MV-4-11 (cell line): Measurements from ENCODE around the gene MRPL4.

Source experiments
- DNase-seq: peaks from one replicate; lab custom pipeline; 2025; lab: John Stamatoyannopoulos, UW

Gene MRPL4

DNA sequence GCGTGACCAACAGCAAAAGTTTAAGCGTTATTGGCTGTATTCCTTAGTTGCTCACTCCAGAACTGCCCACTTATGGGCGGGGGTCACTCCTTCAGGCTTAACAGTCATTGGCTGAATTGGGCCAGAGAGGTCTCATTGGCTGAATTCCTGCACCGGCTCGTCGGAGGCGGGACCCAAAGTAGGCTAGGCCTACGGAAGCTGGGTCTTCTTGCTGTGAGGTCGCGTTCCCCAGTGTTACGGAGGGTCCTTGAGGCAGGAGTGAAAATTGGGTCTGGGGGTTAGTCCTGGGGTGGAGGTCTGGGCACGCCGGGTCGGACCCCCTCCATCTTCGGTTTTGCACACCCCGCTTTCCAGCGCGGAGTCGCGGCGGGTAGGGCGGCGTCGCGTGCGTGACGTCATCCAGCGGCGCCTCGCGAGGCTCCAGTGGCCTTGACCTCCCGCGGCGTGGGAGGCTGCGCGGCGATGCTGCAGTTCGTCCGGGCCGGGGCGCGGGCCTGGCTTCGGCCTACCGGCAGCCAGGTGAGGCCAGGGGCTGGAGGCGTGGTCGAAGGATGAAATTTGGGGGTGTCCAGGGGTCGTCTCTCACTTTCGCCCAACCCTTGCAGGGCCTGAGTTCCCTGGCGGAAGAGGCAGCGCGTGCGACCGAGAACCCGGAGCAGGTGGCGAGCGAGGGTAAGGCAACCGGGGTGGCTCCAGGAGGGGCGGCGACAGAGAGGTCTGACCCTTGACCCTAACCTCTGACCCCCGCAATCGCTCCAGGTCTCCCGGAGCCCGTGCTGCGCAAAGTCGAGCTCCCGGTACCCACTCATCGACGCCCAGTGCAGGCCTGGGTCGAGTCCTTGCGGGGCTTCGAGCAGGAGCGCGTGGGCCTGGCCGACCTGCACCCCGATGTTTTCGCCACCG lies at the start of gene MRPL4:
TSS of gene MRPL4 (plus strand) at position 423 of the 903 bp plus-strand sequence. CDS start at position 463, 40 bp downstream.
- DNase-seq = peak; percentile 100

DNA sequence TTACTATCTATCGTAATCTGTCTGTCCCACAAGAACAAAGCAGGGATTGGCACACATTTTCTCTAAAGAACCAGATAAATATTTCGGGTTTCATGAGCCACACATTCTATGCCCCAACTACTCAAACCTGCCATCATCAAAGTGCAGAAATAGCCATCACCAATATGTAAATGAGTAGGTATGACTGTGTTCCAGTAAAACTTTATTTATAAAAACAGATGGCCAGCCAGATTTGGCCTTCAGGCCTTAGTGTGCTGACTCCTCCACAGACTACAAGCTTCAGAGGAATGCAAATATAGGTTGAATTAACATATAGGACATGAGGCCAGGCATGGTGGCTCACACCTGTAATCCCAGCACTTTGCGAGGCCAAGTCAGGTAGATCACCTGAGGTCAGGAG lies 48.3 kb upstream of the MRPL4 start:
- DNase-seq = no peak

DNA sequence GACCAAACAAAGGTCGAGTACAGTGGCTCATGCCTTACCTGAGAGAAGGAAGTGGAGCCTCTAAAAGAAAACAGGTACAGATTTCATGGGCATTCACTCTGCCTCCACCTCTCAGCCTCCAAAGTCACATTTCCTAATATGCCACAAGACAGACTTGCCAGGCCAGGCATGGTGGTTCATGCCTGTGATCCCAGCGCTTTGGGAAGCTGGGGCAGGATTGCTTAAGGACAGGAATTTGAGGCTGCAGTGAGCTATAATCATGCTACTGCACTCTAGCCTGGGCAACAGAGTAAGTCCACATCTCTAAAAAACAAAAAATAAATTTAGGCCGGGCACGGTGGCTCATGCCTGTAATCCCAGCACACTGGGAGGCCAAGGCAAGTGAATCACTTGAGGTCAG lies 46.4 kb upstream of the MRPL4 start:
- no peak for DNase-seq

DNA sequence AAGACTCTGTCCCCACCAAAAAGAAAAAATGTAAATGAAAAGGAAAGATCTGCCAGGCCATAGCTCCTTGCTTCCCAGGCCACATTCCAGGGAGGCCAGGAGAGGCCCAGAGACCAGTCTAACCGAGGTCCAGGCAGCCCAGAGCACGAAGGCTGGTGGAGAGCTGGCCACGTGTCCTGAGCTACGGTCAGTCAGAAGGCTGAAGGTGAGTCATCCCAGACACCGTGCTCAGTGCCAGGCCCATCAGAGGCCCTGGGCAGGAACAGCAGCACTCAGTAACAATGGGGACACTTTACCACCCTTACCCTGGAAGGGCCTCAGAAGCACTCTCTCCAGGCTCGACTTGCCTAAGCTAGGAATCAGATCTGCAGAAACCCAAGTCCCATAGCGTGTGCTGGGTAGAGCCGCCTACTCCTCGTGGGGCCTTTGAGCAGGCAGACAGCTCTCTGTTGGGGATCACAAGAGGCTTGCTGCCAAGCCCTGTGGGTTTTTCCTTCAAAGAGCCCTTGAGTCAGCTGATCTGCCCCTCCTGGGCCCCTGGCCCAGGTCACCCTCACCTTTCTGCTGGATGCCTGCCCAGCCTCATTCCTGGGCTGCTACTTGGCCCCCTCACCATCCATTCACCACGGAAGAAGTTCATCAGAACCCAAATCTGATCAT lies 45.7 kb upstream of the MRPL4 start:
- no peak for DNase-seq

DNA sequence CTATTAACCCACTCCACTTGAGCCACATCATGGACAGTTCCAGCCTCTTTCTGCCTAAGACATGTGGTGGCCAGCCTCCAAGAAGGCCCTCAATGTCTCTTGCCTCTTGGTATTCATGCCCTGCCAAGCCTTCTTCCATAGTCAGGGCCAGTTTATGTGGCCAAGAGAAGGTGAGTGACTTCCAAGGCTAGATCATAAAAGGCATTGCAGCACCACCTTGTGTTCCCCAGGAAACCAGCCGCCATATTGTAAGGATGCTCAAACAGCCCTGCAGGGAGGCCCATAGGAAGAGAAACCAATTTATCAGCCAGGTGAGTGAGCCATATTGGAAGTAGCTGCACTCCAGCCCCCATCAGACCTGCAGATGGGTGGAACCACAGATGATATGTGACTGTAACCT lies 45.0 kb upstream of the MRPL4 start:
- DNase-seq = peak; percentile 34

DNA sequence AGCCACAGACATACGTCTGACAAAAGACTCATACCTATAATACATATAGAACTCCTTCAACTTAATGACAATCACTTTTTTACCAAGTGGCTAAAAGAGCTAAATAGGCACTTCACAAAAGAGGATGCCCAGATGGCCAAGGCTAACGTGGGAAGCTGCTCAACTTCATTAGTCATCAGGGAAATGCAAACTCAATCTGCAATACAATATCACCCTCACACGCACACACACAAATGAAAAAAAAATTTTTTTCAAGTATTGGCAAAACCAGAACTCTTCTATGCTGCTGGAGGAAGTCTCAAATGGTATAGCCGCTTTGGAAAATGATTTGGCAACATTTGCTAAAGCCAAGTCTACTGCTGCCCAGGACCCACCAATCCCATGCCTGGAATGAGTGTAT lies 42.7 kb upstream of the MRPL4 start:
- peak; percentile 82 for DNase-seq

DNA sequence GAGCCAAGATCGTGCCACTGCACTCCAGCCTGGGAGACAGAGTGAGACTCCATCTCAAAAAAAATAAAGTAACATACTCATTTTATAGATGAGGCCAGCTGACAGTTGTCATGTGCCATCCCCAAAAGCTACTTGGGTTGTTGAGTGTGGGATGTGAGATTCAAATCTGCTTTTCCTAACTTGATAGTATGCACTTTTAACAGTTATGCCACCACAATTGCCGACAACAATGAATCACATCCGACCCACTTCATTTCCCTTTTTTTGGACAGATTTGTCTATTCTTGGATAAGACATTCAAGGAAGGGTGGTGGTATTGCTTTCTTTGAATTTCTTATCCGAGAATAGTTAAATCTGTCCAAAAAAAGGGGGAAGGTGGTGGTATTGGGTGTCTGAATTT lies 41.0 kb upstream of the MRPL4 start:
- peak; percentile 94 for DNase-seq

DNA sequence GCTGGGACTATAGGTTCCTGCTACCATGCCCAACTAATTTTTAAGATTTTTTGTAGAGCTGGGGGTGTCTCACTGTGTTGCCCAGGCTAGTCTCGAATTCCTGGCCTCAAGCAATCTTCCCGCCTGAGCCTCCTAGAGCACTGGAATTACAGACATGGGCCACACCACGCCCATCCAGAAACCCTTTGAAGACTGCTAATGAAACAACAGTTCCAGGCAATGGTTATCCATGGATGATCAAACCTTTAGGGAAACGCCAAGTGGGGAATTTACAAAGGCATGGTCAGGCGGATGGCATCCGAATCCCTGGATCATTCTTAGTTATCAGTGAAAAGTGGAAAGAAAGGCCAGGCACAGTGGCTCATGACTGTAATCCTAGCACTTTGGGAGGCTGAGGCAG lies 40.3 kb upstream of the MRPL4 start:
- DNase-seq = no peak

DNA sequence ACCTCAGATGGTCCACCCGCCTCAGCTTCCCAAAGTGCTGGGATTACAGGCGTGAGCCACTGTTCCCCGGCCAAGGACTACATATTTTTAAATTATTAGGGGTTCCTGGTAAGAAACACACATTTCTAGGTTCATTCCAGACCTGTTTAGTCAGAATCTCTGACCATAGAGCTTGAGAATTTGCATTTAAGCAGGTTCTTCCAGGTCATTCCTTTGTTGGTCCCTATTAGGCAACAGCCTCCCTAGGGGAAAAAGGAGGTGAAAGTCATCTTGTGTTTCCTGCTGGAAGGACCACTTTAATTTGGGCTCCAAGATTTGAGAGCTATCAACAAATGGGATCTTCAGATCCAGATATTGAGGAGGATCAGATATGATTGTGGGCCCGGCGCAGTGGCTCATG lies 37.2 kb upstream of the MRPL4 start:
- DNase-seq = no peak

DNA sequence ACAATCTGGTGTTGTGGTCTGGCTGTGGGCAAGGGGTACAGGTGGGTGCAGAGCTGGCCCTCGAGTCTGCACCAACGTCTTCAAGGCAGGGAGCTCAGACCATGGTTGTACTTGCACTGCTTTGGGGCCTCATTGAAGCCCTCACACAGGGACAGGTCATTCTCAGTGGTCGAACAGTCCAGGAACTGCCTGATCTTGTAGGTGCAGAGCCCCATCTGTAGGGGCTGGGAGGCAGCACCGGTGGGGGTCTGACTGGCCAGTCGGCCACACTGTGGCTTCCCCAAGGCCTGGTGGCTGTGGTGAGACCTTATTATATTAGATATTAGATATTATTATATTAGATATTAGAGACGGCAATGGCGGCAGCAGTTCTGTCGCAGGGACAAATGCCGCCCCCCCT lies 34.9 kb upstream of the MRPL4 start:
- DNase-seq = no peak

DNA sequence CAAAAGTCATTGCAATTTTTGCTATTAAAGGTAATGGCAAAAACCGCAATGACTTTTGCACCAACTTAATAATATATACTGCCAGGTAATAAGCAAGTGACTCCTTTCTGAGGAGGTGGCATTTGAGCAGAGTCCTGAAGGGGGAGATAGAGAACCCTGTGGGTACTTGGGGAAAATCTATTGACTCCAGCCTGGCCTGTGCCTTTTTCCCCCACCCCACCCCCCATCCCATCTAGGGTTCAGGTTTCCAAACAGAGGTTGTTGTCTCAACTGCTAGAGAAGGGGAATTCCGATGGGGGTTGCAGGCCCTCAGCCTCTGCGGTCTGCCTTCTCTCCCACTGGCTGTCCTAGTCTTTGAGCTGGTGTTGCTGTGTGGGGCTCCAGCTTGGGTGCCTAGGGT lies 32.3 kb upstream of the MRPL4 start:
- peak; percentile 34 for DNase-seq

DNA sequence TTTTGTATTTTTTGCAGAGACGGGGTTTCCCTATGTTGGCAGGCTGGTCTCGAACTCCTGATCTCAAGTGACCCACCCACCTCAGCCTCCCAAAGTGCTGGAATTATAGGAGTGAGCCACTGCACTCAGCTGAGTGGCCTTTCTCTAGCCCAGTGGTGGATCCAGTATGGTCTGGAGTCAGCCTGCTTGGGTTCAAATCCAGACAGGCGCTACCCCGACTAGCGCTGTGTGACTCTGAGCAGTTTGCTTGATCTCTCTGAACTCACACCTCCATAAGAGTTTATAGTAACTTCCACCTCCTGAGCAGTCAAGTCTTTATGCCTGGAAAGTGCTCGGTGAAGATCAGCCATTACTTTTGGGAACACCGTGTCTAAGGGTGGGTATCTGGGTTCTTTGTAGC lies 31.3 kb upstream of the MRPL4 start:
- no peak for DNase-seq

DNA sequence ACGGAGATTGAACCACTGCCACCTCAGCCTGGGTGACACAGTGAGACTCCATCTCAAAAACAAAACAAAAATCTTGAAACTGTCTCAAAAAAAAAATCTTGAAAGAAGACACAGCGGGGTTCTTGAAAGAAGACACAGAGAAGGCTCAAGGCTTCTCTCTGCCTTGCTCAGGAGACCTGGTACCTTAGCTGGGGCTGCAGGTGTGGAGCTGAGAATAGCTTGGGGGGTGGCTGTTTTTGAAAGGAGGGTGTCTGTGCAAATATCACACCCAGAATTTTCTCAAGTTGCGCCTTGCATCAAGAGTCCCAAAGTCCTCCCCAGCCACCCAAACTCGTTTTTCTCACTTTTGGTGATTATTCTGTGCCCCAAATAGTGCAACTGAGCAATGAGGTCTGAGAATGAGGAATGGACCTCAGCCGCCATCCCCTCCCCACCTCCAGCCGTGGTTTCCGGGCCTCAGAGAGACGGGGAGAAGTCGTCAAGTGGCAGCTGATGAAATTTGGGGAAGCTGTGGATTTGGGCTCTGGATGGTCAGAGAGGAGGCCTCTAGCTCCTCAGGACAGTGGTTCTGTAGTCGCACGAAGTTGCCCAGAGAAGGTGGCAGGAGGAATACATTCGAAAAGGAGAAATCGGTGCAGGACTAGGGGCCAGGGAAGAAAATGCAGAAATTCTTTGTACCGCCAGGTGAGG lies 29.7 kb upstream of the MRPL4 start:
- DNase-seq = peak; percentile 77

DNA sequence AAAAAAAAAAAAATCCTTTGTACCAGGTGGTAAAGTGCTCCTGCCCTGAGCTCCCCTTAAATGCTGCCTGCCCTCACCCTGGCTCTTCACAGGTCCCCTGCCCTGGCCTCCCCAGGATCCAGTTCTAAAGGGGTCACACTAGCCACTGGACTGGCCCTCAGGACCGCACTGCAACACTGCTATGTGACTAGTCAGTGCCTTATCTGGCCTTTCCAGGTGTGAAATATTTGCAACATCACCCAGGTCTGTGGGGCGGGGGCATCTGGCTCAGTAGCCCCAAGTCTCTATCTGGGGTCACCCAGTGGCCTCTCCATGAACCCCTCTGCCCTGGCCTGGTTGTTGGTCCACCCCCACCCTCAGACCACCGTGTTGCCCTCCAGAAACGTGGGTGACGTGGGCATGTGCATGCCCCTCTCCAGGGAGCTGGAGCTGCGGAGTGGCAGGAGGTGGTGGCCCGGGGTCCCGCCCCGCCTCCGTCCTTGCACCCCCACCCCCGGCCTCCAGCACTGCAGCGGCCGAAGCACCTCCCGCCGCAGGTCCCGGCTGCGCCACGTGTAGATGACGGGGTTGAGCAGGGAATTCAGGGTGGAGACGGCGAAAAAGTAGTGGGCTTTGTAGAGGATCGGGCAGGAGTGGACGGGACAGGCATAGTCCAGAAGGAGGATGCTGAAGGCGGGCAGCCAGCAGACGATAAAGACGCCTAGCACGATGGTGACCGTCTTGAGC lies 28.4 kb upstream of the MRPL4 start:
- DNase-seq = no peak

DNA sequence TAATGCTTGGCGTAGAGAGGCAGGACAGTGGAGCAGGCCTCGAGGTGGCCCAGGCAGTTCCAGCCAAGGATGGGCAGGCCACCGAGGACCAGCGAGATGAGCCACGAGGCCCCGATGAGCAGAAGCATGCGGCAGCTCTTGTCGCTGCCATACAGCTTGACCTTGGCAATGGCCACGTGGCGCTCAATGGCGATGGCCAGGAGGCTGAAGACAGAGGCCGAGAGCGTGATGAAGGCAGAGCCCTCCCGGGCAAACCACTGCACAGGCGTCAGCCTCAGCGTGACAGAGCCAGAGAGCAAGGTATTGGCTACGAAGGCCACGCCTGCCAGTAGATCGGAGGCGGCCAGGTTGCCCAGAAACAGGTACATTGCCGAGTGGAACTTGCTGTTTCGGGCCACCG lies 27.7 kb upstream of the MRPL4 start:
- no peak for DNase-seq

DNA sequence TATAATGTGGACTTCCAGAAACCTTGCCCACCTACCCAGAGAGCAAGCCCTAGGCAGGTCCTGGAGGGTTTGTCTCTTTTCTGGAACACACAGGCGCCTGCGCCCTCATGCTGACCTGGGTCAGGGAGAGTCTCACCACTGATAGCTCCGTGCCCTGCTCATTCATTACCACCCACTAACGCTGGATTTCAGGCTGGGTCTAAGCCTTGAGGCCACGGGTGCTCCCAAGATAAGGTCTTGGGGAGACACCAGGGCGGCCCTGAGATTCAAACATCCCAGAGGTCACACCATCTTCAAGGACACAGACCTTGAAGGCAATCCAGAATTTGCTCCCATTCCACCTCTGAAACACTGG lies 26.0 kb upstream of the MRPL4 start:
- no peak for DNase-seq

DNA sequence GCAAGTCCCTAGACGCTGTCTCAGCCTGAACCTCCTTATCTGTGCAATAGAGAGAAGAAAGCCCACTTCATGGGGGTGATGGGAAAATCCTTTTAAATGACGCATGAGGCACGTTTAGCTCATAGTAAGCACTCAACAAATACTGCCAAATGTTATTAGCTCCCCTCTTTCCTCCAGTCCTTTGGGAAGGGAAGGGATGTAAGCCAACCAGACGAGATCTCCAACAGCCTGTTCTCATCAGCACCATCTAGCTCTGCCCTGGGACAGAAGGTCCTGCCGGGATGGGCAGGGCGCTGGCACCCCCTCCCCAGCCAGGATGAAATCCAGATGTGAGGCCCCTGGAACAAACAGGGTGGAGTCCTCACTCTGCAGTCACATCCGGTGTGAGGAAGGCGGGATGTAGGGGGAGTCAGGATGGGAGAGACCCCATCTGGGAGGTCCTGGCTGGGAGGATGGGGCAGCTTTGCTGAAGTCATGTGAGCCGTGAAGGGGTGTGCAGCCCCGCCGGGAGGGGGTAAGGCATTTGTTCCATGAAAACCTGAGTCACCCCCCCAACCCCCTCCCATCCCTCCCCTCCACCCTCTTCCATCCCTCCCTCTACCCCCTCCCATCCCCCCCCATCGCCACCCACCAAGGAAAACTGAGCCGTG lies 25.5 kb upstream of the MRPL4 start:
- DNase-seq = no peak

DNA sequence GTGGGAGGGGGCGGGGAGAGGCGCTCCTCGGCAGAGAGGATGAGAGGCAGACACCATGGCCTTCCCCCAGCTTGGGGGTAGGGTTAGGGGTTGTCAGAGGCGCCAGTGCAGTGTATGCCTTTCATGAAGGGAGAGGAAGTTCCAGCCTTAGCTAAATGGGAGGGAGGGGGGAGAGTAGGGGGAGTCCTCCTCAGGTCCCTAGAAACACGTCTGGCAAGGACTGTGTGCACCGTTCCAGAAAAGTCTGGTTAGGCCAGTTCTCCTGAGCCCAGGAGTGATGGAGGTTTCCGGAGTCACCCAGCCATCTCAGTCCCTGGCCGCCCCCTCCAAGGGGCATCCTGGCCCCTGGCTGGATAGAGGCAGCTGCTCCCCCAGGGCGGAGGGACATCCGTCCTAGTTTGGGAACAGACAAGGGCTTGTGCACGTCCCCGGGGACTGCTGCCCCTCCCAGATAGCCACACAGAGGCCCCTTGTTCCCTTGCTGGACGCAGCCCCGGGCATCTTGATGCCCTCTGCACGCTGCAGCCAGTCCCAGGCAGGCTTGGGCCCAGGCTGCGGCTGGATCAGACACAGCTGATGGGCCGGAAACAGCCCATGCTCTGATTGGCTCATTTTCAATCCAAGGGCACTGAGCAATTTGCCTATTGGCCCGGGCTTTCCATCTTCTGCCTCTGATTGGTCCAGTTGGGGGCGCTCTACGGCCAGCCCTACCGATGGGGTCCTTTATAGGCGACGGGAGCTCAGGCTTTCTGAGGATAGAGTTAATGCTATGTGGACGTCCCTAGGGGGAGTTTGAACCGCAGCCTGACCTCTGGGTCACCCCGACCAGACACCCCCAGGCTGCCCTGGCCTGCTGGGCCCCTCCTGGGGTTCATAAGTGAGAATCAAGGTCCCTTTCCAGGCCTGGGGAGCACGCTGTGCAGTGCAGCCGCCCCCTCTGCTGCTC lies 24.7 kb upstream of the MRPL4 start:
- DNase-seq = no peak

DNA sequence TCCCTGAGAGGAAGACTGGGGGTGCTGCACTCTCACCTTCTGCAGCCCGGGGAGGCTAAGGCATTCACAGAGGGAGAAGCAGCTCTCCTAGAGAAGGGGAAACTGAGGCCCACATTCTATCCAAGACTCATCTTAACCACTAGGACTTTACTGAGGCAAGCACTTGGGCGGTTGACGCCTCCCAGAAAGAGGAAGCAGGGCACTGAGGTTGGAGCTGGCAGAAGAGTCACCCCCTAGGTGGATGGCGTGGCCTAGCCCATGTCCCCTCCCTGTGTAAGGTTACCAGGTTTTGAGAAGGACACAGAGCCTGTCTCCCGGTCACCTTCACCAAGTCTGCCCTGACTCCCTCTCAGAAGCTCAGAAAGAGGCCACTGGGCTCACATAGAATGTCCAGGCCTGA lies 23.6 kb upstream of the MRPL4 start:
- DNase-seq = peak; percentile 75

DNA sequence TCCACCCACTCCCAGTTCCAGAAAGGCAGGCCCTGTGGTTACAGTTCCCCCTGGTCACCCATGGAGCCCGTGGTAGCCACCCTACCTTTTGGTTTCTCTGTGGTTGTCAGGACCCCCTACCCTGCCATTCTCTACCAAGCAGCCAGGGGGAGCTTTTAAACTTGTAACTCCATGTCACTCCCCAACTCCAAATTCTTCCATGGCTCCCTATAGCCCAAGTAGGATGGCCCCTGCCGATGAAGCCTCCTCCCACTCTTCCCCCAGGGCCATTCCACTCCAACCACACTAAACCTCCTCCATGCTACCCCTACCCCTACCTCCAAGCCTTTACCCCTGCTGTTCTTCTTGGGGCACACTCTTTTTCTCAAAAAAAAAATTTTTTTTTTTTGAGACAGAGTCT lies 23.1 kb upstream of the MRPL4 start:
- DNase-seq = no peak
